Activated naive CD4-positive, alpha-beta T cell treated with anti-CD3 and anti-CD28 coated beads, Interleukin-2, amount 50 U/mL, for 72 hours (primary cell): ENCODE data around the gene KCNQ1. TPM values are rescaled to one million over a fixed set of nuclear protein-coding genes. Genes with fewer than 3 reads are reported as not detected.
A peak's percentile ranks its signal among the peaks of the same experiment; 100 is the strongest.

ENCODE experiments used
- ATAC-seq, 2 donors: fragments of 150-1000 bp; cut with Tn5 transposase; 2 replicates each; pipeline ENCODE4 v1.10.0; 2021; ENCODE audit warnings: mild to moderate bottlenecking in 2 of 2, moderate library complexity in 2 of 2
- DNase-seq, 2 donors: peaks; one replicate each; pipeline ENCODE4 v3.0.0; 2021 to 2022; ENCODE audit warnings: low spot score in 2 of 2
- H3K27ac Mint-ChIP-seq, 2 donors: one replicate each; pipeline ENCODE4 v1.8.0; 2022; ENCODE audit warnings: mild to moderate bottlenecking in 2 of 2, mixed read lengths in 2 of 2
- H3K36me3 Mint-ChIP-seq, 2 donors: one replicate each; pipeline ENCODE4 v1.8.0; 2022; ENCODE audit warnings: mixed read lengths in 2 of 2
- H3K9me3 Mint-ChIP-seq, 2 donors: one replicate each; pipeline ENCODE4 v1.8.0; 2022; ENCODE audit warnings: mixed read lengths in 2 of 2
- total RNA-seq, 2 donors: library from RNA; stranded (reverse); gene quantifications; one replicate each; pipeline ENCODE4 v1.2.3, GENCODE V29; 2022

The KCNQ1 gene
- total RNA-seq, 2 donors from 2014 or later, result 12.2 to 19.3 TPM

- no peak for ATAC-seq
- DNase-seq, result no peak
- Mint-ChIP-seq H3K9me3 (peaks cover 31 to 56% of the 10 kb centered on the region in 2 donors), H3K36me3 (peaks cover 50 to 66% of the 10 kb centered on the region in 2 donors), H3K27ac (no peak overlapping the region)
These were observed 374.5 kb downstream of the KCNQ1 start for GRCh38 chr11:2819316-2819715.

GRCh38 chr11:2820976-2821375 is 376.2 kb downstream of the KCNQ1 start:
- ATAC-seq (no peak), DNase-seq (no peak)
- Mint-ChIP-seq H3K36me3 (peaks cover 39 to 61% of the 10 kb centered on the region in 2 donors), H3K9me3 (peaks cover 26 to 54% of the 10 kb centered on the region in 2 donors), H3K27ac (no peak overlapping the region)

- ATAC-seq (no peak), DNase-seq (no peak)
- H3K9me3 Mint-ChIP-seq, result peaks cover 24 to 51% of the 10 kb centered on the region in 2 donors
- peaks cover 37 to 61% of the 10 kb centered on the region in 2 donors for H3K36me3 Mint-ChIP-seq
- no peak overlapping the region for H3K27ac Mint-ChIP-seq
These were observed 377.1 kb downstream of the KCNQ1 start for GRCh38 chr11:2821891-2822290.

GRCh38 chr11:2824851-2825250 is 380.0 kb downstream of the KCNQ1 start:
- no peak for DNase-seq
- no peak for ATAC-seq
- Mint-ChIP-seq H3K27ac (no peak overlapping the region), H3K36me3 (peaks cover 47 to 63% of the 10 kb centered on the region in 2 donors), H3K9me3 (peaks cover 32 to 57% of the 10 kb centered on the region in 2 donors)

GRCh38 chr11:2825261-2825888 is 380.6 kb downstream of the KCNQ1 start:
- no peak for ATAC-seq
- no peak overlapping the region for H3K27ac Mint-ChIP-seq
- peaks cover 32 to 53% of the 10 kb centered on the region in 2 donors for H3K9me3 Mint-ChIP-seq
- DNase-seq, result no peak
- H3K36me3 Mint-ChIP-seq, result peaks cover 47 to 58% of the 10 kb centered on the region in 2 donors

- DNase-seq (no peak), ATAC-seq (no peak)
- Mint-ChIP-seq H3K27ac (no peak overlapping the region), H3K9me3 (peaks cover 32 to 46% of the 10 kb centered on the region in 2 donors), H3K36me3 (peaks cover 40 to 51% of the 10 kb centered on the region in 2 donors)
These were observed 381.3 kb downstream of the KCNQ1 start for GRCh38 chr11:2825889-2826678.

- DNase-seq (no peak), ATAC-seq (no peak)
- peak overlapping the region in 1 of 2 donors; percentile 51 for H3K27ac Mint-ChIP-seq
- peaks cover 31 to 43% of the 10 kb centered on the region in 2 donors for H3K9me3 Mint-ChIP-seq
- peaks cover 38 to 49% of the 10 kb centered on the region in 2 donors for H3K36me3 Mint-ChIP-seq
These were observed 381.9 kb downstream of the KCNQ1 start for GRCh38 chr11:2826679-2827056.

- ATAC-seq (no peak), DNase-seq (no peak)
- Mint-ChIP-seq H3K9me3 (peaks cover 25 to 38% of the 10 kb centered on the region in 2 donors), H3K27ac (no peak overlapping the region), H3K36me3 (peaks cover 32 to 43% of the 10 kb centered on the region in 2 donors)
These were observed 382.4 kb downstream of the KCNQ1 start for GRCh38 chr11:2827256-2827655.

GRCh38 chr11:2827792-2828191 is 383.0 kb downstream of the KCNQ1 start:
- ATAC-seq (no peak), DNase-seq (no peak)
- H3K27ac Mint-ChIP-seq, result peak overlapping the region in 1 of 2 donors; percentile 33
- peaks cover 27 to 38% of the 10 kb centered on the region in 2 donors for H3K36me3 Mint-ChIP-seq
- H3K9me3 Mint-ChIP-seq, result peaks cover 20 to 32% of the 10 kb centered on the region in 2 donors

- Mint-ChIP-seq H3K9me3 (peaks cover 15 to 23% of the 10 kb centered on the region in 2 donors), H3K27ac (no peak overlapping the region), H3K36me3 (peaks cover 17 to 30% of the 10 kb centered on the region in 2 donors)
- DNase-seq (no peak), ATAC-seq (no peak)
These were observed 383.9 kb downstream of the KCNQ1 start for GRCh38 chr11:2828585-2829330.

GRCh38 chr11:2830030-2830812 is 385.4 kb downstream of the KCNQ1 start:
- peaks cover 15 to 30% of the 10 kb centered on the region in 2 donors for H3K36me3 Mint-ChIP-seq
- no peak for DNase-seq
- ATAC-seq, result no peak
- H3K27ac Mint-ChIP-seq, result peak overlapping the region in 1 of 2 donors; percentile 48
- H3K9me3 Mint-ChIP-seq, result peaks cover 15 to 23% of the 10 kb centered on the region in 2 donors

- peaks cover 15 to 30% of the 10 kb centered on the region in 2 donors for H3K36me3 Mint-ChIP-seq
- H3K27ac Mint-ChIP-seq, result peak overlapping the region; percentile 22 to 48
- no peak for DNase-seq
- peaks cover 15 to 23% of the 10 kb centered on the region in 2 donors for H3K9me3 Mint-ChIP-seq
- ATAC-seq, result no peak
These were observed 386.1 kb downstream of the KCNQ1 start for GRCh38 chr11:2830886-2831285.

GRCh38 chr11:2831781-2832532 is 387.1 kb downstream of the KCNQ1 start:
- Mint-ChIP-seq H3K36me3 (peaks cover 15 to 25% of the 10 kb centered on the region in 2 donors), H3K27ac (no peak overlapping the region), H3K9me3 (peaks cover 15 to 23% of the 10 kb centered on the region in 2 donors)
- ATAC-seq, result no peak
- no peak for DNase-seq

- Mint-ChIP-seq H3K9me3 (peaks cover 14 to 21% of the 10 kb centered on the region in 2 donors), H3K36me3 (peaks cover 14 to 20% of the 10 kb centered on the region in 2 donors), H3K27ac (no peak overlapping the region)
- DNase-seq, result no peak
- no peak for ATAC-seq
These were observed 387.8 kb downstream of the KCNQ1 start for GRCh38 chr11:2832533-2833020.

GRCh38 chr11:2833051-2833715 is 388.4 kb downstream of the KCNQ1 start:
- no peak for ATAC-seq

More at GRCh38 chr11:2833051-2833715, 388.4 kb downstream of the KCNQ1 start:
- no peak for DNase-seq
- Mint-ChIP-seq H3K36me3 (peaks cover 8 to 14% of the 10 kb centered on the region in 2 donors), H3K27ac (no peak overlapping the region), H3K9me3 (peaks cover 8 to 15% of the 10 kb centered on the region in 2 donors)
